HUES64 (cell line): Measurements from ENCODE around the gene NUP93.
"Not testable (repeated sequence)": the region's sequence is repeated elsewhere in the genome, so short reads cannot be mapped to it uniquely, and the experiment has no call there.

Source experiments
- H3K27ac ChIP-seq: 2 replicates; pipeline ENCODE4 v1.7.0; 2013; ENCODE audit warnings: low read depth, low read length, inconsistent platforms
- H3K27me3 ChIP-seq: 2 replicates; pipeline ENCODE4 v1.6.1; 2013; ENCODE audit warnings: mild to moderate bottlenecking, low read length; ENCODE audit not compliant: insufficient read depth
- H3K36me3 ChIP-seq: 2 replicates; pipeline ENCODE4 v1.6.1; 2013; ENCODE audit warnings: mild to moderate bottlenecking, low read length; ENCODE audit not compliant: insufficient read depth
- H3K4me1 ChIP-seq: 2 replicates; pipeline ENCODE4 v1.6.1; 2013; ENCODE audit warnings: mild to moderate bottlenecking, low read length, moderate library complexity; ENCODE audit not compliant: insufficient read depth
- H3K4me3 ChIP-seq: 2 replicates; pipeline ENCODE4 v1.5.1; 2013; ENCODE audit warnings: mild to moderate bottlenecking, low read length, moderate library complexity
- H3K9ac ChIP-seq: 2 replicates; pipeline ENCODE4 v1.6.1; 2013; ENCODE audit warnings: mild to moderate bottlenecking, low read depth, low read length
- H3K9me3 ChIP-seq: 2 replicates; pipeline ENCODE4 v1.6.1; 2013; ENCODE audit warnings: low read depth, low read length; ENCODE audit not compliant: insufficient read depth
- whole genome bisulfite sequencing: fragments of 150-250, 120-280 bp; methylation state at CpG from one replicate; pipeline ENCODE4 v1.1.7; 2013; ENCODE audit warnings: missing lambda C conversion rate; 5-methylcytosine and 5-hydroxymethylcytosine counted together

The NUP93 gene

DNA sequence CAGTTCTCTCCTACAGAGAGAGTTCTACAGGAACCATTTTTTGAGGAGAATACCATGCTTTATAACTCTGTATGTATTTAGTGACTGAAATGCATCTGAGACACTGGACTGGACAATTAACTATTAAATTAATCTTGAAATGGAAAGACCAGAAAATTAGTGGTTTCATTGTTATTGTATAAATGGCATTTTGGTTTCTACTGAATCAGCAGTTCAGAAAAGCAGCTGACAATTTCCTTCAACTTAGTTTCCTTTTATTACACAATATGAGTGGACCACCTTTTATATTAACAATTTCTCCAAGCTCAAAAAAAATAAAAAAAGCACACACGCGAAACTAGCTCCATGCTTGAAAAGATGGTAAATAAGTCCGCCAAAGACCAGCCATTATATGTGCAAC lies 69.0 kb downstream of the NUP93 start:
- Histone ChIP-seq H3K27ac (no peak overlapping the region), H3K36me3 (peaks cover 12% of the 10 kb centered on the region; the same call in 1 of the 2 replicates), H3K9me3 (no peaks in the 10 kb centered on the region), H3K4me1 (no peaks in the 10 kb centered on the region), H3K4me3 (no peak overlapping the region), H3K9ac (no peak overlapping the region), H3K27me3 (no peaks in the 10 kb centered on the region)
- 98% methylated on average over 3 of the region's 3 CpGs for WGBS

DNA sequence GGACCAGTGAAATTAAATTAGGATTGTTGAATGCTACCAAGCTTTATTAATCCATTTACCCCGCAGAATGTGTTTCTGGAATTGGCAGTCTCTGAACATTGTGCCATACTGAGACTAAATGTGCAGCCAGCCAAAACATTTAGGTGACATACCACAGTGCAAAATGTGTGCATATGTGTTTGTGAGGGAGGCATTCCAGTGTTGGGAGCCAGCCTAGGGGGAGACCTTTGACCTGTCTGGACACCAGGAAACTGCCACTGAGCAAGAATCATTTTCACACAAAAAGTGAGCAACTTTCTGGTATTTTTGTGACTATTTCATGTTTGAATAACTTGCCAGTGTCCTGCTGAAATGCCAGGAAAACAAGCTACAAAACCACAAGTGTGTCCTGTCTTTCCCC lies 70.4 kb downstream of the NUP93 start:
- Histone ChIP-seq H3K27me3 (no peaks in the 10 kb centered on the region), H3K27ac (no peak overlapping the region), H3K9ac (no peak overlapping the region), H3K36me3 (peaks cover 19% of the 10 kb centered on the region), H3K4me1 (no peaks in the 10 kb centered on the region), H3K4me3 (no peak overlapping the region), H3K9me3 (no peaks in the 10 kb centered on the region)
- 88% methylated on average over 1 of the region's 1 CpG for WGBS

DNA sequence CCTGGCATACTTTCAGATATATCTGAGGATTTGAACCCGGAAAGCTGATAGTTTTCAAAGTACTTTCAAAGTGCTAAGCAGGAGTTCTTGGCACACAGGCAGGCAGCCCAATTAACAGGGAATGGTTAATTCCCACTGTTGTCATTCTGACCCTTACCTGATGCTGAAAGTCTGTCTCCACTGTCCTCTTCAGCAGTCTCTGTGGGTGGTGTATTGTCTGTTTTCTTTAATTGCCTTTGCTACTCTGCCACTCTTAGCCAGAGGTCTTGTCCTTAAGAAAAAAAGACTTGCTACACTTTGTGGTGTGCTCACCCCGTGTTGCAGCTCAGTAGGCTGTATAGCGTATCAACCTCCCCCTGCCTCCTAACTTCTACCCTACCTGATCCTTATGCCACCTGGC lies 71.8 kb downstream of the NUP93 start:
- H3K27ac ChIP-seq, result no peak overlapping the region
- peaks cover 33% of the 10 kb centered on the region for H3K36me3 ChIP-seq
- H3K9ac ChIP-seq, result no peak overlapping the region
- H3K4me3 ChIP-seq, result no peak overlapping the region
- H3K4me1 ChIP-seq, result no peaks in the 10 kb centered on the region
- no peaks in the 10 kb centered on the region for H3K9me3 ChIP-seq
- H3K27me3 ChIP-seq, result no peaks in the 10 kb centered on the region
- WGBS, result 74% methylated on average over 3 of the region's 3 CpGs

DNA sequence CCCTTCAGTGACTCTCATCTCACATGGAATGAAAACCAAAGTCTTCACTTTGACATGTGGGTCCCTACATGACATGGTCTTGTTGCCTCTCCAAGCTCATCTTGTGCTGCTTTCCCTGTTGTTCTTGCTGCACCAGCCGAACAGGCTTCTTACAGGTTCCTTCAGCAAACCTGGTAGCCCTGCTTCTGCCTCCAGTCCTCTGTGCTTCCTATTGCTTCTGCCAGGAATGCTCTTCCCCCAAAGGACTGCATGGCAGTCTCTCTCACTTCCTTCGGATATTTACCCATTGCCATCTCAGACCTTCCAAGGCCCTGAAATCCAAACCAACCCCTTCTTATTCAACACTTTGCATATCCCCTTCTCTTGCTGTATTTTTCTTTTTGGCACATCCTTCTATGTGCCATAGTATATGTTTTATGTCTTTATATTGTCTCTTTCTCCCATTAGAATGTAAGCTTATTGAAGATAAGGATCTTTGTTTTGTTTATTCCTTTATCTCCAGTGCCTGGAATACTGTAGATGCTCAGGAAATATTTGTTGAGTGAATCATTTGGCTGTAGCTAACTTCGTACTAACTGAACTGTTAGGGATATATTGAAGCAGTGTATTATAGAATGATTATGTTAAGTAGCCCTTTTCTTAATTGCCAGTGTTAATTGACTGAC lies 77.2 kb downstream of the NUP93 start:
- WGBS, result 85% methylated on average over 3 of the region's 3 CpGs
- no peak overlapping the region for H3K9ac ChIP-seq
- no peak overlapping the region for H3K4me3 ChIP-seq

DNA sequence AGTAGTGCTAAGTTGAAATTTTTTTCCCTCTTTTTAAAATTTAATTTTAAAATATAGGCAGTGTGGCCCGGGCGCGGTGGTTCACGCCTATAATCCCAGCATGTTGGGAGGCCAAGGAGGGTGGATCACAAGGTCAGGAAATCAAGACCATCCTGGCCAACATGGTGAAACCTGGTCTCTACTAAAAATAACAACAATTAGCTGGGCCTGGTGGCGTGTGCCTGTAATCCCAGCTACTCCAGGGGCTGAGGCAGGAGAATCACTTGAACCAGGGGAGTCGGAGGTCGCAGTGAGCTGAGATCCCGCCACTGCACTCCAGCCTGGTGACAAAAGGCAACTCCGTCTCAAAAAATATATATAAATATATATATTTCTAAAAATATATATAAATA lies 77.7 kb downstream of the NUP93 start:
- H3K27ac ChIP-seq, result not testable (repeated sequence)
- WGBS, result 94% methylated on average over 8 of the region's 9 CpGs

More for the DNA sequence above, 77.2 kb downstream of the NUP93 start:
- no peaks in the 10 kb centered on the region for H3K9me3 ChIP-seq
- no peaks in the 10 kb centered on the region for H3K4me1 ChIP-seq
- H3K27me3 ChIP-seq, result no peaks in the 10 kb centered on the region
- peaks cover 37% of the 10 kb centered on the region for H3K36me3 ChIP-seq
- H3K27ac ChIP-seq, result no peak overlapping the region

DNA sequence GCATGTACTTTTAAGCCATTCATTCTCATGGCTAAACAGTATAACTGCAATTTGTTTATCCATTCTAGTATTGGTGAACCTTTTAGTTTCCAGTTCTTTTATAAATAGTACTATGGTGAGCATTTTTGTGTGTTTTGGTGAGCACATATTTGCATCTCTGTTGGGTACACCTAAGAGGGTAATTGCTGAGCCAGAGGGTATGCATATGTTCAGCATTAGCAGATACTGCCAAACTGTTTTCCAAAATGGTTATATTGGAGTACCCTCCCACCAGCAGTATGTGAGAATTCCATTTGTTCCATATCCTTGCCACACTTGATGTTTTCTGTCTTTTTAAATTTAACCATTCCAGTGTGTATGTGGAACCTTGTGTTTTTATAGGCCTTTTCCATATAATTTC lies 81.0 kb downstream of the NUP93 start:
- Histone ChIP-seq H3K4me3 (no peak overlapping the region), H3K27ac (no peak overlapping the region), H3K9ac (no peak overlapping the region), H3K9me3 (no peaks in the 10 kb centered on the region), H3K4me1 (no peaks in the 10 kb centered on the region), H3K36me3 (peaks cover 28% of the 10 kb centered on the region), H3K27me3 (no peaks in the 10 kb centered on the region)

More for the DNA sequence above, 77.7 kb downstream of the NUP93 start:
- H3K36me3 ChIP-seq, result peaks cover 37% of the 10 kb centered on the region
- not testable (repeated sequence) for H3K4me1 ChIP-seq, H3K27me3 ChIP-seq, H3K4me3 ChIP-seq, H3K9ac ChIP-seq, H3K9me3 ChIP-seq

DNA sequence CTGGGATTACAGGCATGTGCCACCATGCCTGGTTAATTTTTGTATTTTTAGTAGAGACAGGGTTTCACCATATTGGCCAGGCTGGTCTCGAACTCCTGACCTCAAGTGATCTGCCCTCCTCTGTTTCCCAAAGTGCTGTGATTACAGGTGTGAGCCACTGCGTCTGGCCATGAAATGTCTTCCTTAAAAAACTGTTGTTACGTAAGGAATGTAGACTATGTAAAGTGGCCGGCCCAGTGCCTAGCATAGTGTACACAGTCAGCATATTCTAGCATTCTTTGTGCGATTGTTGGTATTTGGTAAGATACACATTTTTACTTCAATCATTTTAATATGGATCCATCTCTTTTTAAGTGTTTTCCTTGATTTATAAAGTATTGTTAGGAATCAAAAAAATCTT lies 81.7 kb downstream of the NUP93 start:
- H3K4me3 ChIP-seq, H3K9me3 ChIP-seq, H3K4me1 ChIP-seq, H3K27me3 ChIP-seq, H3K9ac ChIP-seq, H3K27ac ChIP-seq: not testable (repeated sequence)
- 94% methylated on average over 4 of the region's 5 CpGs for WGBS
- H3K36me3 ChIP-seq, result peaks cover 21% of the 10 kb centered on the region

DNA sequence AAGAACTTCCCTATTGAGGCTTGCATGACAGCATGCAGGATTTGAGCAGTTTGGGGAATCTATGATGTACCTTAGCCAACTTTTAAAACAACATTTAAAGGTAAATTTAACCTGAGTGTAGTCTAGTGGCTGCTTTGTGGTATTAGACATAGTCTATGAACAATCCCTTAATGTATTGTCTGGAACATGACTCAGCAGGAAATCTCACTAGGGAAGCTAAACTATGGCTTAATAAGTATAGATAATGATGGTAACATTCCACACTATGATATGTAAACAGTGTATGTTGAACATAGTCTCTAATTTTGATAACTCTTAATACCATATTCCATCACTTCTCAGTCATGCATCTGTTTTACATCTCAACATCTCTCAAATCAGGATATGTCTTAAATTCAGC lies 83.0 kb downstream of the NUP93 start:
- Histone ChIP-seq H3K9me3 (no peaks in the 10 kb centered on the region), H3K4me1 (no peaks in the 10 kb centered on the region), H3K27me3 (no peaks in the 10 kb centered on the region), H3K9ac (no peak overlapping the region), H3K4me3 (no peak overlapping the region), H3K36me3 (peaks cover 12% of the 10 kb centered on the region; the same call in 1 of the 2 replicates), H3K27ac (no peak overlapping the region)

DNA sequence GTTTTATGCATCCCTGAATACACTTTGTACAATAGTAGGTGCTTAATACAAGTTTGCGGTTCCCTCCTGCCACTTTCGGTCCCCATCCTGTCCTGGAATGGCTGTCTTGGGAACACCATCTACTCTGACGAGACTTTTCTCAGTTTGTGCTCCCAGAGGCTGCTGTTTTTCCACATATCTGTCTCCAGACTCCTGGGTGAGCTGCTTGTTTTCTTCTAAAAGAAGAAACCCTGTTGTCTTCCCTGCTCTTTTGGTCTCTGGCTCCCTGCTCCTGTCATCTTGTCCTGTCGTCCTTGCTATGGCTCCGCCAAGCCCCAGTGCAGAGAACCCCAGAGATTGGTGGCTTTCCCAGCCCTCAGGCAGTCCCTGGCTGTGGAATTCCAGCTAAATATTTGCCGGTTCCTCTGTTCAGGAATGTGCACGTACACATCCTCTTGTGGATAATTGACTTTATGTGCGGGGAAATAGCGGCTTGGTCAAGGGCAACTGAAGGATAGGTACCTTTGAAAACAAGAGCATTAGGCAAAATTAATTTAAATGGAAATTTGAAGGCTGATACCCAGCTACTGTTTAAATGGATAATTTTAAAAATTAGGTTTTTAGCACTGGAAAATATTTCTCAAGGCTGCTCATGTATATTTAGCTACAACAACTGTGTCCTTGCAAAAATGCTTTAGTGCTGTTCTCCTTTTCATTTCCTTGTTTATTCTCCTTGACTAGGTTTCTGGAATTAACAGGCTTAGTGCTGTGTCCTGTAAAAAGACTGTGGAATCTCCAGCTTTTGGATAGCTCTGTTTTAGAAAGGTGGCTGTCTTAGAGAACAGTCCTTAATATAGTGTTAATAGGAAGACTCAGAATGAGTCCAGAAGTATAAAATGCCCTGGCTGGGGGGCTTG lies 84.9 kb downstream of the NUP93 start:
- Histone ChIP-seq H3K27ac (peak overlapping the region; percentile 6; the same call in 1 of the 2 replicates), H3K4me1 (no peaks in the 10 kb centered on the region)
- WGBS, result 94% methylated on average over 9 of the region's 9 CpGs

DNA sequence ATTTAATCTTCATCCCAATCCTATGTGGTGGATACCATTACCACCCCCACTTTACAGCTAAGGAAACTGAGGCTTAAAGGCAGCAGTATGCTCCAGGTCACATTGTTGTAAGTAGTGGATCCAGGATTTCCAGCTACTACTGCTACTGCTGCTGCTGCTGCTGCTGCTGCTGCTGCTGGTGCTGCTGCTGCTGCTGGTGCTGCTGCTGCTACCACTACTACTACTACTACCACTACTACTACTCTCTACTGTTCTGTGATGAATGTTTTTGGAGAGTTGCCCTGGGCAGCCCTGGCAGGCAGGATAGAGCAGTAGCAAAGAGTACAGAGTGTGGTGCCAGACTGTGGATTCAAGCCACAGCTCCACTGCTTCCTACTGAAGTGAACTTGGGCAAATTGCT lies 85.8 kb downstream of the NUP93 start:
- no peak overlapping the region for H3K4me3 ChIP-seq
- no peaks in the 10 kb centered on the region for H3K9me3 ChIP-seq
- no peaks in the 10 kb centered on the region for H3K27me3 ChIP-seq
- no peak overlapping the region for H3K9ac ChIP-seq
- H3K36me3 ChIP-seq, result peaks cover 20% of the 10 kb centered on the region
- no peaks in the 10 kb centered on the region for H3K4me1 ChIP-seq
- H3K27ac ChIP-seq, result no peak overlapping the region

More for the DNA sequence above, 84.9 kb downstream of the NUP93 start:
- H3K36me3 ChIP-seq, result peaks cover 22% of the 10 kb centered on the region
- no peak overlapping the region for H3K4me3 ChIP-seq
- no peaks in the 10 kb centered on the region for H3K9me3 ChIP-seq
- H3K9ac ChIP-seq, result no peak overlapping the region
- no peaks in the 10 kb centered on the region for H3K27me3 ChIP-seq

DNA sequence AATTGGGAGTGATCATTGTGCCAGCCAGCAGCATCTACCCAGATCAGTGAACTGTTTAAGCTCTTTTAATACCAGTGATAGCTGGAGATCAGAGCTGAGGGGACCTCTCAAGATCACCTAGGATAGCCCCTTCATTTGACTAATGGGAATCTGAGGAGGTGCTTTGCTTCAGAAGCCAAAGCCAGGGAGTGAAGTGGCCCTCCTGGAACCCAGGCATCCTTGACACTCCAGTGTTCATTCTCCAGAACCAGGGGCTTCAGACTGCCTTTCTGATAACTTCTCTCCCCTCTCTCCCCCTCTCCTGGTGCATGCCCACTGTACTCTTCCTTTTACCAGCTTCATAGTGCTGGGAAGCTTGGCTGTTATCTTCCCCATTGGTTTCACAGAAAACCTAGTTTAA lies 87.1 kb downstream of the NUP93 start:
- H3K9ac ChIP-seq, result no peak overlapping the region
- H3K36me3 ChIP-seq, result peaks cover 33% of the 10 kb centered on the region

More for the DNA sequence above, 87.1 kb downstream of the NUP93 start:
- Histone ChIP-seq H3K9me3 (no peaks in the 10 kb centered on the region), H3K4me1 (no peaks in the 10 kb centered on the region), H3K27ac (no peak overlapping the region), H3K4me3 (no peak overlapping the region), H3K27me3 (no peaks in the 10 kb centered on the region)
